HPDE6-E6E7 (cell line): ENCODE results near the gene CCND3.

Experiments
- DNase-seq: peaks from one replicate; pipeline ENCODE4 v3.0.0; 2011; ENCODE audit warnings: missing footprints; ENCODE audit errors: extremely low spot score

CCND3 gene

DNA sequence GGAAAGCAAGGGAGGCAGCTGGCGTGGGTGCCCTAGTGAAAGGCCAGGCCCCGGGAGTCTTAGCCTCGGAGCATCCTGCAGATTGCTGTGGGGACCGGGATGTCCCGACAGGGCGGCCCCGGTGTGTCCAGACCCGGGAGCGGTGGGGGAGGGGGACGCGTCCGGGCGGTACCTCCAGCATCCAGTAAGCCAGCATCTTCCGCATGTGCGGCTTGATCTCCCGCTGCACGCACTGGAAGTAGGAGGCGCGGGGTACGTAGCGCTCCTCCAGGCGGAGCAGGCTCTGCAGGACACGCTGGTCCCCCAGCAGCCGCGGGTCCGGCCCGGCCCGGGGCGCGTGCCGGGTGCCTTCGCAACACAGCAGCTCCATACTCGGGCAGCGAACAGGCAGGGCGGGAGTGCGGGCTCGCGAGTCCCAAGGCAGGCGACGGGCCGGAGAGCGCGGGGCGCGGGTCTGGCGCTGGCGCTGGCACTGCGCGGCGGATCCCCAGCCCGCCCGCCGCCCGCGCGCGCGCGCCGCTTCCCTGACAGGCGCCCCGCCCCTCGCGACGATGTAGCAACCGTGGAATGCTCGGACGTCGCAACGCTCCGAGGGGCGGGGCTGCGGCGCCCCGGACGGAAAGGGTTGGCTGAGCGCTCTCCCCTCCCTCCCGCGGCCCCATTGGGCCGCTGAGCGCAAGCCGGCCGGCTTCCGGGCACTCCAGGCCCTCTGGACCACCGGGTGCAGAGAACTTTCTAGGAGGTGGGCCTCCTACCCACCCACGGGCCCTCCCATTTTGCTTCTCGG, at the start of gene CCND3:
TSS of gene CCND3 (minus strand) at position 529 of the 787 bp plus-strand sequence. CDS start at position 370, 159 bp downstream.
- DNase-seq = peak; percentile 81

DNA sequence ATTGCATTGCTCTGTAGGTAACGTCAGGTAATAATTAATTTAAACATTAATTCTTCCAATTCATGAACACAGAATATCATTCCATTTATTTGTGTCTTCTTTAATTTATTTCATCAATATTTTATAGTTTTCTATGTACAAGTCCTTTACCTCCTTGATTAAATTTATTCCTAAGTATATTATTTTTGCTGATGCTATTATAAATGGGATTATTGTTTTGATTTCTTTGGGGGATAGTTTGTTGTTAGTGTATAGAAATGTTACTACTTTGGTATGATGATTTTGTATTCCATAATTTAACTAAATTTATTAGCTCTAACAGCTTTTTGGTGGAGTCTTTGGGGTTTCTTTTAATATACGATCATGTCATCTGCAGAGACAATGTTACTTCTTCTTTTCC, 44.7 kb upstream of the CCND3 start:
- no peak for DNase-seq

DNA sequence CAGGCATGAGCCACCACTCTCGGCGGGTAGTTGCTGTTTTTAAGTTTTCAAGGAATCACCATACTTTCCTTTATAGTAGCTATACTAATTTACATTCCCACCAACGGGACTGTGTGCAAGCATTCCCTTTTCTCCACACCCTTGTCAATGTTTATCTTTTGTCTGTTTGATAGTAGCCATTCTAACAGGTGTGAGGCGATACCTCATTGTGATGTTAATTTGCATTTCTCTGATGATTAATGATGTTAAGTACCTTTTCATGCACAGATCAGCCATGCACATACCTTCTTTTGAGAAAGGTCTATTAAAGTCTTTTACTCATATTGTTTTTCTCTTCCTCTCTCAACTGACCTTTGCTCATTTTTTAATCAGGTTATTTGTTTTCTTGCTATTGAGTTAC, 43.0 kb upstream of the CCND3 start:
- DNase-seq = no peak

DNA sequence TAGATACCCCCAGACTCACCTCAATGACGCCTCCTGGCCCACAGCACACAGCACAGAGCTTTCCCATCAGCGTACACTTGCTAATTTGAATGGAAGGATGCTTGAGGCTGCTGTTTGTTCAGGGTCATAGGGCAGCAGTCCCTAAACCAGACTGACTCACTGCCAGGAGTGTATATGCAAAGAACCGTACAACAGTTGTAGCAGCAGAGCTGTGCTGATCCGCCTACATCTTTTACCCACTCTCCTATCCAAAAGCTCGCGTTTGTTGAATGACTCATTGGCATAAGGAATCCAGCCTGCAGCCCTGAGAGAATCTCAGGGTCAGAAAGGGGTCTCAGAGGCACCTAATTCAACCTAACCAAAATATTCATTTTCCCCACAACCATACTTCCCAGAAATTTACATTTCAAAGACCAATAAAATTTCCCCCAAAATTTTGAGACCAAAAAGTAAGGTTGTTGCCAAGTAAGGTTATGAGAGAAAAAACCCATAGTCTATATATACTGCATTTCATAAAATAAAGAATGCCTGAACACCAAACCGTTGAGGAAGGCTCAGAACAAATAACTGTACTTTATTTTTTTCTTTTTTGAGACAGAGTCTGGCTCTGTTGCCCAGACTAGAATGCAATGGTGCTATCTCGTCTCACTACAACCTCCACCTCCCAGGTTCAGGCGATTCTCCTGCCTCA, 35.3 kb upstream of the CCND3 start:
- no peak for DNase-seq

DNA sequence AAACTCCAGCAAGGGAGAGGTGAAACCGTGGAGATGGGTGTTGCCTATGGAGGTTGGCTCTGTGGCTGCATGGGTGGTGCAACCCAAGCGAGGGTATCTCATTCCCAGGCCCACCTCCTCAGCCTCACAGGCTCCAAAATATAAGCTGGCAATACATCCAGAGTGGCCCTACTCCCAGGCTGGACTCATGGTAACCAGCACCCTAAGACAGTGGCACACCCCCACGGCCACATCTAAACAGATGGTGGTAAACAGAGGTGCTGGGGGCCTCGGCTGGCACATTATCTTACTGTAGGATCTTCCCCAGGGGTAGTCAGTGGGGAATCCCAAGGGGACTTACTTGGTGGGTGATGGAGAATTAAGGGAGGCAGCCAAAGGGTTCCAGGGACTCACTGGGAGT, 33.7 kb upstream of the CCND3 start:
- DNase-seq = no peak

DNA sequence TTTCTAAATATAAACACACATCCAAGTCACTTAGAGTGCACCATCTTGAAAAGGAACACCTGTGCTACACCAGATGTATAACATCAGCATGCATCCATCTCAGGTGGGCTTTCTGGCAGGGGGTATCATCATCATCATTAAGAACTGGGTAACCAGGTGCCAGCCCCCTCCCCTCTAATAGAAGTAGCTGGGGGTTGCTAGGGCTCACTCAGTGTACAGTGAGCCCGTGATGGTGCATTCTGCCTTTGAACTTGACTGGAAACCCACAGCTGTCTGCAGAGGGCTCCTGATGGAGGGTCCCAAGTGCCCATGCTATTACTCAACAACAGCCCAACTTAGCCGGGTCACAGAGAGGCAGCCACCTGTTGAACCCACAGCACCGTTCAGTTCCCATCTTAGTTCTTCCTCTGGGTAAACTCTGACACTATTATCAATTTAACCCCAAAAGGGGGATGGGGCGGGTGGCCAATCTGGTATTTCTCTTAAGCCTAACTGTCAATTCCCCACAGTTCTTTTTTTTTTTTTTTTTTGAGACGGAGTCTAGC, 32.7 kb upstream of the CCND3 start:
- no peak for DNase-seq

DNA sequence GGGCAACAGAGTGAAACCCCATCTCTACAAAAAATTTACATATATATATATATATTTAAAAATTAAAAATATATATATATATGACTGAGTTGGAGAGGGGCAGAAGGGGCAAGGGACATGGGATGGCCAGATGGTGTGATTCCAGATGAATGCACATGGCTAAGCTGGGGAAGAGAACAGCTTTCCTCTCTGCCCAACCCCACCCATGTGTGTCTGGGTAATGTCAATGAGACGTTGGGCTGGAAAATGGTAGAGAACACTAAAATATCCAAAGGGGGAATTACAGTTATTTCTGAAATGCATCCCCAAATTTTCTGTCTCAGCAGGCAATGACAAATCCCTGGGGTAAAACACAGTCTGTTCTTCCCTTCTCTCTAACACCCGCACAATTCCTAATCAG, 31.2 kb upstream of the CCND3 start:
- DNase-seq = no peak

DNA sequence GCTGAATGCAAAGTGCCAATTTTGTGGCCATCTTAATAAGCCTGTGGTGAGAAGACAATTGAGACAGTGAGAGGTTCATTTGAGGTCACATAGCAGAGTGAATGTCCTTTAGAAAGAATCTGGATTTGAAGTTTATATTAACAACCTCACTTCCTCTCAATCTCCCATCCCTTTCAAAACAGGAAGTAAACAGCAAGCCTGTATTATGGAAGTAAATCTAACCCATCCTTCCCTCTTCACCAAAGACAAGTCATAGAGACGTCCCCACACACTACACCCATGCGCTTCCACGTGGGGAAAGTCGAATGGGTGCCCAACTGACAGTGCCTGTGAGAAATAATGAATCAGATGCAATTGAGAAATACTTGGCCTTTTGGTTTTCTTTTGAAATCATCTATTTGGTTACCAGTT, 28.8 kb upstream of the CCND3 start:
- DNase-seq = peak; percentile 20

DNA sequence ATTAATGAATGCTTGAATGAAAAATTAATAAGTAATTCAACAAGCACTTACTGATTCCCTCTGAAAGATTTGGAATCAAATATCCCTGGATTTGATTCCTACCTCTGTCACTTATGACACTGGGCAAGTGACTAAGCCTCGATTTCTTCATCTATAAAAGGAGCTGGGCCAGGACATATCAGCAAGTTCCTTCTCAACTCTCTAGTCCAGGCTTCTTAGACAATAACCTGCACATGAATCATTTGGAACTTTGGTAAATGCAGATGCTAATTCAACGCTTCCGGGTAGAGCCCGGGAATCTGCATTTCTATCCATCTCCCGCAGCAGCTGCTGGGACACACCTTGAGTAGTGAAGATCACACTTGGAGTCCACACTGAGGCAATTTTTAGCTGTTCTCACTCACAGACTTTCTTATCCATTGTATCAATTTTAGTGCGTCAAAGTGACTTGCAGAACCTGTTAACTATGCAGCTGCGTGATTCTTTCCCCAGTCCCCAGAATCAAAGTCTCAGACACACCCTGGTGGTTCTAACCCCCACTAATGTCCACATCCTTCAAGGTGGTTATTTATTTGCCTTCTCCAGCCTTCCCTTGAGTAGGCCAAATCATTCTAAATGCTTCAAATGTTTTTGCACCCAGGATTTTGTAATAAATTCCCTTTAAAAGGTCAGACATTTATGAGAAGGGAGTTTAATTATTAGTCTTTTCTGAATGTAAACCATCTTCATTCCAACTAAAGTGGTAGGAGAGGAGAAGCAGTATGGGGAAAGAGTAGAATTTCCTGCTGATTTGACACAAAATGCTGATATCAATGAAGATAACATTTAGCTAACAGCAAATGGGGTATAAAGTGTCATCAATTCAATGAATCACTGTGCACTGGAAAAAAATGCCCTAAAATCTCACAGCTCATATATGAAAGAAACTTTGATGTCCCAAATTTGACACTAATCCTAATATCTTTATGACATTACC, 26.0 kb upstream of the CCND3 start:
- DNase-seq = peak; percentile 33

DNA sequence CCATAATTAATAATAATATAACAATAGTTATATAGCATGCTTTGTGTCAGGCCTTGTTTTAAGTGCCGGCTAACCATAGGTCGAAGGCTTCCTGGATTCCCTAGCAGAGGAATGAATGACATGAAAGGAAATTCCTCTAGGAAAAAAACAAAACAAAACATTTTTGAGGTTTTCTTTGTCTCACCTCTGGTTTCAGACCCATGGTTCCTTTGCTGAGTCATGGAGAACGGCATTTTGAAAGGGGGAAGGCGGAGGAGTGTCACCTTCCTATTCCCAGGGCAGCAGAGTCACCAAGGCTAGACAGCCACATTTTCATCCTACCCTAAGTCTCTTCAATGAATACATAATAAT, 25.3 kb upstream of the CCND3 start:
- peak; percentile 73 for DNase-seq

DNA sequence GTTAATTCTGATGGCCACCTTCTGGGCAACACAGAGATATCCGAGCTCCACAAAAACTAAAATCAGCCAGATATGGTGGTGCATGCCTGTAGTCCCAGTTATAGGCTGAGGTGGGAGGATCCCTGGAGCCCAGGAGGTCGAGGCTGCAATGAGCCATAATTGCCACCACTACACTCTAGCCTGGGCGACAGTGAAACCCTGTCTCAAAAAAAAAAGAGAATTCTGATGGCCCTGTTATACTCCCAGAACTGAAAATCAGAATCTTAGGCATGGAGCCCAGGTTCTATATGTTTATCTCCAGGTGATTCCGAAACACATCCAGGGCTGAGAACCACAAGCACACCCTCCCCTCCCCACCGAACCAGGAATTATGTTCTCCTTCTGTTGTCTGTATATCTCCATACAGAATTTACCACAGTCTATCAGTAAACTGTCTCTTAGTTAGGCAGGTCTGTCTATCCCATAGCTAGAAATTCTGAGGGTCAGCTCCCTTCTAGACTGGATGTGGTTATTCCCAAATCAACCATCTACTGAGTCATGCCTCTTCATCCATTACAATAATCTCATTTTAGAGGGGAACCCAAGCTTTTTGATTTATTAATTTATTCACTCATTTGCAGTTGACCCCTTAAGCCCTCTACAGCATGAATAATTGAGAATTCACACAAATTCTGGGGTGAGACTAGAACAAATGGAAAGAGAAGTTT, 24.8 kb upstream of the CCND3 start:
- no peak for DNase-seq

DNA sequence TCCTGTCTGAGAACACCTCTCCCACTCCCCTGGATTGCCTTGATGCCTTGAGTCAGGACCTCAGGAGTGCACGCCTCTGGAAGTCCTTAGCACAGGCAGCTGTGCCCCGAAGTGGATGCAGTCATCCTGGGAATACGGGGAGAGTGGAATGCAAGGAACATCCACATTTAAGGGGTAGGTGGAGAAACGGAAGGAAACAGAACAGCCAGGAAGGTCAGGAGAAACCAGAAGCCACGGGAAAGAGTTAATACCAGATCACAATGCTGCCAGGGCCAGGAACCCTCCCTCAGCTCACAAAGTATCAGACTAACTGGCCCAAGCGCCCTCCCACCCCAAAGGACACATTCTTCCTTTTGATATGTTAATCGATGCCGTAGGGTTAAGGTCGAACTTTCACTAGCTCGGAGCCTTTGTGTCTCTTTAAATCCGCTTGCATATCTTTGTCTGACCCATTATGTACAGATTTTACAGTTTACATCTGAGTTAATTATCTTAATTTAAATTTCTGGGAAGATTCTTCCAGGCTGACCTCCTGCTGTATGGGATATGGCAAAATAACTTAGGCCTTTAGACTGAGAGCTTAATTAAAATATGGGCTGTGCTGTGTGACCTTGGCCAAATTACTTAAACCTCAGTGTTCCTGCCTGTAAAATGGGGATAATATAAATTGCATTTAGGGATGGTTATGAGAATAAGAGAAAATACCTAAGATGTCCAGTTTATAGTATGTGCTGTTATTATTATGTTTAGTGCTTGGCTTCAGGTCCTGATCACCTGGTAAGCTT, 24.0 kb upstream of the CCND3 start:
- no peak for DNase-seq

DNA sequence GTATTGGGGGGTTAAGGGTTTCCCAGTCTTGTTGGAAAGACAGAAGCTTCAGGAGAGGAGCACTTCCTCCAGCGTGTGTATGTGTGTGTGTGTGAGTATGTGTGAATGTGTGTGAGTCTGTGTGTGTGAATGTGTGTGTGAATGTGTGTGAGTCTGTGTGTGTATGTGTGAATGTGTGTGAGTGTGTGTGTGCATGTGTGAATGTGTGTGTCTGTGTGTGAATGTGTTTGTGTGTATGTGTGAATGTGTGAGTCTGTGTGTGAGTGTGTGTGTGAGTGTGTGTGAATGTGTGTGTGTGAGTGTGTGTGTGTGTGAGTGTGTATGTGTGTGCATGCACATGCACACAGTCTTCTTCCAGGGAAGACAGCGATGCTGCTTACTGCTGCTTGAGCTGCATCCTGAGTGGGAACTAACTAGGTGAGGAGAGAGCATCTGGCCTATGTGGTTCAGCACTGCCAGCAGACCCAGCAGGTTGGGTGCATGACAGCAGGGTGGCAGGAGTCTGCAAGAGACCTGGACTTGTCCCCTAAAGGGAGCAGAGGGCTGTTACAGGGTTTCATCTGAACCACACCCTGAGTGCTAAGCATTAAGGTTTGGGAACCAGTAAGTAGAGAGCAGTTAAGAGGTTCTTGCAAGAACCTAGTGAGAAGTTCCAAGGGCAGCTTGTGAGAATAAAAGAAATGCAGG, 22.7 kb upstream of the CCND3 start:
- DNase-seq = no peak

DNA sequence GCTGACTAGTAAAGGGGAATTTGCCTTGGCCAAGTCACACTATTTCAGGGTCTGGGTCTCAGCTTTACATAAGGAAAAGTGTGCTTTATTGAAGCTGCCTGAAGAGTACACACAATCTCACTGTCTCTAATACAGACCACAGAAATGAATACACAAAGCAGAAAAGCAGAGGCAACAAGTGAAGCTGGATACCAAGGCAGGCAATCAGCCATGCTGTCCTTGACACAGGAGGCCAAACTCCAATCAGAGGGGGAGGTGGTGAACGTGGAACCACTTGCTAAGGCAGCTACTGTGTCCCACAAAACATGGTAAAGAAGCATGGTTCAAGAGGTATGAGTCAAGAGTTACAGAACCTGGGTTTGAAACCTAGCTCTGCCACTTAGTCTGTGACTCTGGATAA, 21.8 kb upstream of the CCND3 start:
- DNase-seq = no peak

DNA sequence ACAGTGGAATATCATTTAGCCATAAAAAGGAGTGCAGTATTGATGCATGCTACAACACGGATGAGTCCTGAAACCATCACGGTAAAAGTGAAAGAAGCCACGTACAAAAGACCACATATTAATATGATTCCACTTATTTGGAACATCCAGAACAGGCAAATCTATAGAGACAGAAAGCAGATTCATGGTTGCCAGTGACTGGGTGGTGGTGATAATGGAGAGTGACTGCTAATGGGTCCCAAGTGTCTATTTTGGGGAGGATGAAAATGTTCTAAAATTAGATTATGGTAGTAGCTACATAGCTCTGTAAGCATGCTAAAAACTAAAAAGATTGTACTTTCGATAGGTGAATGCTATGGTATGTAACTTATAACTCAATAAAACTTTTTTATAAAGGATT, 18.4 kb upstream of the CCND3 start:
- no peak for DNase-seq

DNA sequence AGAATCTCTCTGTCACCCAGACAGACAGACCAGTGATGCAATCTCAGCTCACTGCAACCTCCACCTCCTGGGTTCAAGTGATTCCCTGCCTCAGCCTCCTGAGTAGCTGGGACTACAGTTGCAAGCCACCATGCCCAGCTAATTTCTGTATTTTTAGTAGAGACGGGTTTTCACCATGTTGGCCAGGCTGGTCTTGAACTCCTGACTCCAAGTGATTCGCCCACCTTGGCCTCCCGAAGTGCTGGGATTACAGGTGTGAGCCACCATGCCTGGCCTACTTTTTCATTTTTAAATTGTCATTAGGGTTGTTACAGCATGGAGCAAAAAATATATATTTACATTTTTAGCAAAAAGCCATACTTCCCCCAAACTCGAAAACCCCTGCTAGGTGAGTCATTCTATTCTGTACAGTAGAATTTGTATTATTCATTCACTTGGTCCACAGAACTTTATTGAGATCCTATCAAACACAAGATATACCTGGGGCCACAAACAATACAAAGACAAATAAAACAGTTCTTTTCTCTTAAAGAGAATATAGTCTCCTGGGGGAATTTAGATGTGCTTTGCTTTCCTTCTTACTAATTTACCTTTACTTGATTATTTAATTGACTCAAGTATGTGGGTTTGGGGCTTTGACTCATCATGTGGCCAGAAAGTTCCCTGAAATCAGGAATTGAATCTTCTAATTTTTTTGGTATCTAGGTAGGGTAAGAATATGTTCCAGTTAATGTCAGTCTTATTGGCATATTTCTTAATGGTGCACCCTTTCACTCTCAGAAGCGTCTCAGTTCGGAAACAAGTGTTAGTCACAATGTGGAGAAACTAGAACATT, 16.6 kb upstream of the CCND3 start:
- DNase-seq = no peak

DNA sequence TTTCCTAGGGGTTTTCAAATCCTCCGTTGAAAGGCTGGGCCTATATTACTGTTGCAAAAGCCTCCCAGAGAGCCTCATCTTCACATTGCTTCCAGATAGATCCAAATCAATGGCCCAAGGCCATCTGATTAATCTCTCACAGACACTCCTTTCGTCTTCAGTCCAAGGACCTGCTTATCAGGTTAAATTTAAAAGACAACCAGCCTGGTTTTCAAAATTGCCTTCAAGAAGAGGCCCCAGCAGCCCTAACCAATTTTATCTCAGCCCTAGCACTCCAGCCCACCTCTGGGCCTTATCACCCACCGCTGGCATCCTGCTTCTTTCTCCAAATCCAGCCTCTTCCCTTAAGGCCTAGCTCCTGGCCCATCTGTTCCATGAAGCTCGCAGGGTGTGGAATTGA, 15.5 kb upstream of the CCND3 start:
- no peak for DNase-seq

DNA sequence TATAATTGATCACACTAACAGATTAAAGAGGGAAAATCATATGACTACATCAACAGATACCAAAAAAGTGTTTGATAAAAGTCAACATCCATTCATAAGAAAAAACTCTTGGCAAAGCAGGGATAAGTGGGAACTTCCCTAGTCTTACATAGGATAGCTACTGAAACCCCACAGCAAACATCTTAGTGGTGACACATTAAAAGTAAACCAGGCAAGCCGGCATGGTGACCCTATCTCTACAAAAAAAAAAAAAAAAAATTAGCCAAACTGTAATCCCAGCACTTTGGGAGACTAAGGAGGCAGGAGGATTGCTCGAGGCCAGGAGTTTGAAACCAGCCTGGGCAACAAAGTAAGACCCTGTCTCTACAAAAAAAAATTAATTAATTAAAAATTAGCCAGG, 13.8 kb upstream of the CCND3 start:
- DNase-seq = no peak

DNA sequence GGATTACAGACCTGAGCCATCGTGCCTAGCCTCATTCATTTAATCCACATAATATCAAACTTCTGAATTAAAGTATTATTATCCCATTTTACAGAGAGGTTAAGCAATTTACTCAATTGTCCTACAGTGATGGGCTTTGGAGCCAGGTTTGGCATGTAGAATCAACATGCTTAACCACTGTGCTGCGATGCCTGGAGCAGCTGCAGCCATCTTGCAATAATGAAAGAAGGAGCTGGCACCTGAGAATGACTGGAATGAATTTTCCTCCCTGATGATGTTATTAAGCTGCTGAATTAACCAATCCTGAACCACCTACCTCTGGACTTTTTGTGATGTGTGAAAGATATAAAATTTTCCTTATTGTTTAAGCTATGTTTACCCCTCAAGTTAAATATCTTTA, 13.1 kb upstream of the CCND3 start:
- DNase-seq = no peak
